ENCODE measurements around the gene CCDC142.

CCDC142 gene

GRCh38 chr2:74514368-74515270, 31.8 kb upstream of the CCDC142 start, which contains the start of gene TLX2:
Gene TLX2, plus strand, starts transcription at chr2:74514450. Its CDS starts 357 bp downstream, at chr2:74514807.
- DNase-seq: no peak

- no peak for DNase-seq
Observed at GRCh38 chr2:74513605-74514367, 31.0 kb upstream of the CCDC142 start.

GRCh38 chr2:74512744-74513604, 30.2 kb upstream of the CCDC142 start:
- no peak for DNase-seq

- peak; percentile 48 for DNase-seq
Observed at GRCh38 chr2:74511104-74511989, 28.5 kb upstream of the CCDC142 start.

- no peak for DNase-seq
Observed at GRCh38 chr2:74510272-74510671, 27.5 kb upstream of the CCDC142 start.

GRCh38 chr2:74507926-74508520, 25.2 kb upstream of the CCDC142 start:
- DNase-seq: peak; percentile 94

- peak; percentile 98 for DNase-seq
Observed at GRCh38 chr2:74507145-74507925, 24.5 kb upstream of the CCDC142 start, which contains the start of gene PCGF1. Gene PCGF1, minus strand, starts transcription at chr2:74507695. Its CDS starts 27 bp downstream, at chr2:74507668.

GRCh38 chr2:74505448-74506246, 22.8 kb upstream of the CCDC142 start:
- DNase-seq: no peak

GRCh38 chr2:74504591-74504990, 21.8 kb upstream of the CCDC142 start:
- no peak for DNase-seq

- no peak for DNase-seq
Observed at GRCh38 chr2:74503506-74504475, 21.0 kb upstream of the CCDC142 start.

- DNase-seq: peak; percentile 78
Observed at GRCh38 chr2:74502720-74503505, 20.1 kb upstream of the CCDC142 start.

GRCh38 chr2:74502147-74502719, 19.4 kb upstream of the CCDC142 start:
- no peak for DNase-seq

GRCh38 chr2:74501335-74502071, 18.7 kb upstream of the CCDC142 start:
- no peak for DNase-seq

GRCh38 chr2:74500578-74500946, 17.8 kb upstream of the CCDC142 start:
- DNase-seq: no peak

GRCh38 chr2:74499940-74500577, 17.3 kb upstream of the CCDC142 start:
- no peak for DNase-seq

Measured in fibroblast of skin of scalp (primary cell).